ENCODE measurements around the gene XXYLT1.
"Not testable (repeated sequence)": the region's sequence is repeated elsewhere in the genome, so short reads cannot be mapped to it uniquely, and the experiment has no call there.

The XXYLT1 gene

DNA sequence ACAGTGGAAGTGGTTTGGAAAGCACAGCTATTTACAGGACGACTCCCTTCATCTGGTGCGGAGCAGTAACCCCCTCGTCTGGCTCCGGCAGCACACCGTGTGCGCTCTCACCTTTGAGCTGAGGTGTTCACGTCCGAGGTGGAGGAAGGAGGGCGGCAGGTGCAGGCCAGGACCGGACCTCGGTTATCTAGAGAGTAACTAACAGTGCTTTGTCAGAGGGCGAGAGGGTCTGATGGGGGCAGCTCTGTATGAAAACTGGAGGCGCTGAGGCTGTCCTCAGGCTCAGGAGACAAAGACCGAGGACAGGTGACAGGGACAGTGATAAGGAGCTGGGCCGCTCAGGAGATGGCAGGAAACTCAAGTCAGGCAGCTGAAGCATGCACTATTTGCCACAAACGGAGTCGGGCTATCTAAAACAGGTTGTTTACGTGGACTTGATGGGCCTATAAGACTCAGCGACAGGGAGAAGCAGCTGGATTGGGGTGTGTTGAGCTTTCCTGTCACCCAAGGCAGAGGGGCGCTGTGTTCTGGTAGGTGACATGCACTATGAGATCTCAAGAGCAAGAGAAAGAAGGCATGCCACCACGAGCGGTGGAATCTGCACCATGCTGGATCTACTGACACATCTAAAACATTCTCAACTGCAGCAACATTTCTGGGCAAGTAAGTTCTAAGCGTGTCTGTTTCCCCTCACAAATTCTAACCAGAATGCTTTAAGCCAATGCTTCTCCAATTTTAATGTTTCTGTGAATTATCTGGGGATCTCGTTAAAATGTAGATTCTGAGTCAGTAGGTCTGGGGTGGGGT, 155.2 kb downstream of the XXYLT1 start:
- no peak for DNase-seq (ENCODE audit: low read depth in 3 of 3, low spot score in 1 of 3)

DNA sequence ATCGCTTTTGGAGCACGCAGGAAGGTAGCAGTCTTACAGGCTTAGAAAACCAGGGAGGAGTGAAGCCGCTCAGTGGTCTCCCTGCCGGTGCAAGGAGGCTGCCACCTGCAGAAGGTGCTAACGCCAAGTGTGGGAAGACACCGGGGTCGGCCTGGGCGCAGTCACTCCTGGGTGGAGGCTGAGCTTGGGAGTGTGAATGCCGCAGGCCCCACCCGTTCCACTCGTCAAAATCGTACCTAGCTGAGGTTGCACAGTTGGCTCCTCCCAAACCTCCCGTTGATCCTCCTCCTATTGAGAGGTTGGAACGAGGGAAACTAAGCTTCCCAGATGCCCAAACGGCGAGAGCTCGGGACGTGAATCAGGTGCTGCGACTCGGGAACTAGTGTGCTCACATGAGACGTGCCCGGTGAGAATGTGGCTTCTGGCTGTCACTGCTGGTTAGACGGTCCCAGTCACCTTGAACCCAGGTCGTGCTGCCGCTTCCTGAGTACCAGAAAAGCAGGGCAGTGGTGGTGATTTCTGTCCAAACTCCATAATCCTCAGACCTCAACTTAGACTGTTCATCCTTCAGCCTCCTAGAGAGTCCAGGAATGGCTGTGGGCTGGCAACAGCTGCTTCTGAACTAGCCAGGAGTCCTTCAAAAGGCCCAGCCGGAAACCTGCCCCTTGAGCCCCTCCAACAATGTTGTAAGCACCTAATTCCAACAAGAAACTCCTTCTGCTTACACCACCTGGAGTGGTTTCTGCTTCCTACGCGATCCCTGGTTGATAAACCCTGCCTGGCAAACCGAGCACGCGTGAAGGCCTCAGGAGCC, 156.0 kb downstream of the XXYLT1 start:
- DNase-seq (ENCODE audit: low read depth in 3 of 3, low spot score in 1 of 3), result no peak

DNA sequence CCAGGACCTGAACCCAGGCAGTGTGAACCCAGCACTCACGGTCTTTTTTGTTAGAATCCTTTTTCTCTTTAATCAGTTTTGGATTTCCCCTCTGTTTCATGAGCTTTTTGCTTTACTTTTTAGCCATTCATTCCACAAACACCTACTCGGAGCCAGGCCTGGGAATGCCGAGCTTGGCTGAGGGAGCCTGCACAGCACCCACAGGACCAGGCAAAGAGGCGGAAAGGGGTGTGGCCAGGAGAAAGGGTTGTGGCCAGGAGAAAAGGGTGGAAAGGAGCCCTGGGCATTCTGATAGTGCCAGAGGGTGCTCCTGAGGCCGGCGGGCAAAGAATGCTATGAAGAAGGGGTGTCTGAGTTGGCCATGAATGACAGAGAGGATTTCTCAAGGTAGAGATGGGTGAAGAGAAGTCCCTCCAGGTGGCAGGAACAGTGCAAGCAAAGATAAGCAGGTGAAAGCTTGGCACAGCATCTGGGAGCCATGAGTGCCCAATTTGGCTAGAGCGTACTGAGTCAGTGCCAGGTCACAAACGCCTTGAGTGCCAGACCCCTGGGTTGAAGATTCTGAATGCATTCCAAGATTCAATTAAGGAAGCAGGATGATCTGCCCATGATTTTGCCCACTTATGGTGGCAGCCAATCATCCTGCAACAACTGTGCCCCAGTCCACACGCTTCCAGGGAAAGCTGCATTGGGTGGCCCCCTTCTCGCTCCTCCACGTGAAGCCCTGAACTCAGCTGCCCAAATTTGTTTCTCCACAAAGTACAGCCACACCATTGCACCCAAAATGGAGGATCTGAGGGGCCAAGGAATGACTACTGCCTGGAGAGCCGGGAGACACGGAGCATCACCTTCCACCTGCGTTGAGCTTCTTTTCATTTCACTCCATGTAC, 157.2 kb downstream of the XXYLT1 start:
- no peak for DNase-seq (ENCODE audit: low read depth in 3 of 3, low spot score in 1 of 3)

GRCh38 chr3:195113048-195113447, 157.9 kb downstream of the XXYLT1 start:
- DNase-seq (ENCODE audit: low read depth in 3 of 3, low spot score in 1 of 3), result no peak

GRCh38 chr3:195112361-195112791, 158.6 kb downstream of the XXYLT1 start:
- DNase-seq (ENCODE audit: low read depth in 3 of 3, low spot score in 1 of 3), result no peak

DNA sequence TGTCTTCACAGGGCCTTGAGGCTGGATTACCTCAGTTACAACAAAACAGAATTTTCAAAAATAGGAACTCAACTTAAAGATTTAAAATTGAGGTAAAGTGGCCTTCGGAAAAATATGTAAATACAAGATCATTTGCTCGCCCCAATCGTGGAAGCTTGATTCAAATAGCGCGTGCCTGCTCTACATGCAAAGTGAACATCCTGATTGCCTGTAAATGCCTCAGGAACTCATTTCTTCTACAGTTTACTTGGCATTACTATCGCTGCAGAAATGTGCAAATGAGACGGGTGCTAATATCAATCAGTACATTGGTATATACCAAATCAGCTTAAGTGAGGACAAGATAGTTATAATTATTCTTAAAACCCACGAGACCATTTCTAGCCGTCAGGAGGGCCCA, 159.2 kb downstream of the XXYLT1 start:
- DNase-seq (ENCODE audit: low read depth in 3 of 3, low spot score in 1 of 3), result no peak

GRCh38 chr3:195111319-195111705, 159.6 kb downstream of the XXYLT1 start:
- no peak for DNase-seq (ENCODE audit: low read depth in 3 of 3, low spot score in 1 of 3)

DNA sequence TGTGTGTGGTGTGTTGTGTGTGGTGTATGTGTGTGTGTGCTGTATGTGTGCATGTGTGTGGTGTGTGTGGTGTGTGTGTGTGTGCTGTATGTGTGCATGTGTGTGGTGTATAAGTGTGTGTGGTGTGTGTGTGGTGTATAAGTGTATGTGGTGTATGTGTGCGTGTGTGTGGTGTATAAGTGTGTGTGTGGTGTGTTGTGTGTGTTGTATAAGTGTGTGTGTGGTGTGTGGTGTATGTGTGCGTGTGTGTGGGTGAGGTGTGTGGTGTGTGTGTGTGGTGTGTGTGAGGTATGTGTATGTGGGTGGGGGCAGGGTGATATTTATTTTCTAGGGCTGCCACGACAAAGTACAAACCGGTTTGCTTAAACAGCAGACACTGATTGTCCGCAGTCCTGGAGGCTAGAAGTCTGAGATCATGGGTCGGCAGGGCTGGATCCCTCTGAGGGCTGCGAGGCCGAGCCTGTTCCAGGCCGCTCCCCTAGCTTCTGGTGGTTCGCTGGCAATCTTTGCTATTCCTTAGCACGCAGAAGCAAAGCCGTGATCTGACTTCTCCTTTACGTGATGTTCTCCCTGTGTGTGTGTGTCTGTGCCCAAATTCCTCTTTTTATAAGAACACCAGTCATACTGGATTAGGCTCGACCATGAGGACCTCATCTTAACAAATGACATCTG, 160.2 kb downstream of the XXYLT1 start:
- DNase-seq (ENCODE audit: low read depth in 3 of 3, low spot score in 1 of 3), result no peak

- DNase-seq (ENCODE audit: low read depth in 3 of 3, low spot score in 1 of 3), result no peak
Observed at GRCh38 chr3:195109098-195109657, 161.8 kb downstream of the XXYLT1 start.

DNA sequence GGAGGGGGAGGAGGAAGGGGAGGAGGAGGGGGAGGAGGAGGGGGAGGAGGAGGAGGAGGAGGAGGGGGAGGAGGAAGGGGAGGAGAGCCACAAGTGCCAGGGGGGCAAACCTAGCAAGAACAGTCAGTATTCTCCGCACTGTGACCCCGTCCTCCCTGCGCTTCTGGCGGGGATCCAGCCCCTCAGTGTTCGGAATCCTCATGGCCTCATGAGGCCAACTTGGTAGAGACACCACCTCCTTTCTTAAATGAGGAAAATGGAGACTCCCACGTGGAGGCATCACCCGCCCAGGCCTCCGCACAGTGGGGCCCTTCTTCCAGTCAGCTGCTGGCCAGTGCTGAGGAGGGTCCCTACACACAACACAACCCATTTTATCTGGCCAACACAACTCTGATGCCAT, 163.4 kb downstream of the XXYLT1 start:
- DNase-seq (ENCODE audit: low read depth in 3 of 3, low spot score in 1 of 3), result no peak

GRCh38 chr3:195107031-195107430, 163.9 kb downstream of the XXYLT1 start:
- not testable (repeated sequence) for DNase-seq (ENCODE audit: low read depth in 3 of 3, low spot score in 1 of 3)

DNA sequence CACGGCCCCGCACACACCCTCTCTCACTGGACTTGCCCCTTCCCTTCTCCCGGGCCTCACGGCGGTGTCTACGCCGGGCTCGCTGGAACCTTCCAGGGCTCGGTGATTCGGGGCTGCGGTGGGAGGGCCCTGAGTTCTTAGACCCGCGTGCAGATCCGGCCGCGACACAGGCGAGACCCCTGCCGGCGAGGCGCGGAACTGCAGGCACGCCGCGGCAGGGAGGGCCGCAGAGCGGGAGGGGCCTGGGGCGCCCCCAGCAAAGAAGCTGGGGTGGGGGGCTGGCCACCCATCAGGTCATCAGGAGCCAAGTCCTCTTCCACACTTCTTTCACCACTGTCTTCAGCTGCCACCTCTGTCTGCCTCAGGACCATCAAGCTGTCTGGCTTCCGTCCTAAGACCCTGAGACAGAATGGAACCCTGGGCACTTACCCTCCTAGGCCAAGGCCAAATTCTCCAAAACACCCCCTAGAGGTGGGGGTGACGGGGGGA, 164.5 kb downstream of the XXYLT1 start:
- peak; percentile 8 to 70 (median 36) for DNase-seq (ENCODE audit: low read depth in 3 of 3, low spot score in 1 of 3)

- no peak for DNase-seq (ENCODE audit: low read depth in 3 of 3, low spot score in 1 of 3)
Observed at GRCh38 chr3:195105841-195106417, 165.0 kb downstream of the XXYLT1 start.

DNA sequence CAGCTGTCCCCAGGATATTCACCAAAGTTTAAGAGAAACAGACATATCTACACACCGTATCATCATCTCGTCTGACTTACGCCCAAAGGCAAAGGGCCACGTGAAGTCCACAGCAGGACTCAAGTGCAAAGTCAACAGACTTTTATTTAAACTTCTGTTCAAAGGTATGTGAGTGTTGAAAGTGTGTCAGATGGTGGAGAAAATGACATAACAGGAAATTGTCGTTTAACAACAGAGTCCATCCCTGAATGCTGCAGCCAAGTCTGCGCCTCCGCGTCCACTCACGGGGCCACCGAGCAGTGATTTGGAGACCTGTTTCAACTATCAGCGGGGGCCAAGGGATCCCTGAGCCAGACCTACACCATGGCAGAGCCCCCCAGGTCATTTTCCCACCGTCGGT, 165.6 kb downstream of the XXYLT1 start:
- DNase-seq (ENCODE audit: low read depth in 3 of 3, low spot score in 1 of 3), result no peak

DNA sequence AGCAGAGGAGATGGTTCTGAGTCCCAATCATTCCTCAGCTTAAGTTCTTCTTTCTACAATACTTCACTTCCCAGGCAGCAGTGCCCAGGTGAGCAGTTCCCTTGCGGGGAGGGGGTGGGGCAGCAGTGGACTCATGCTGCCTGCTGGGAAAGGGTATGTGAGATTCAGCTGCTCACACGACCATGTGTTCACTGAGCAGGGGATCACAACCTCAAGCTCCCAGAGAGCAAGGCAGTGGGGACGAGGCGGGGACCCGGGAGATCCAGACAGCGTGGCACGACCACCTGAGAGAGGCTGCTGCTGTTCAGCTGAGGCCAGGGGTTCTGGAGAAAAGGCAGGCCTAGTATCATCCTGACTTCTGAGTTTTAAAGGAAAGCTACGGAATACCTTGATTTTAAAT, 166.6 kb downstream of the XXYLT1 start:
- no peak for DNase-seq (ENCODE audit: low read depth in 3 of 3, low spot score in 1 of 3)

DNA sequence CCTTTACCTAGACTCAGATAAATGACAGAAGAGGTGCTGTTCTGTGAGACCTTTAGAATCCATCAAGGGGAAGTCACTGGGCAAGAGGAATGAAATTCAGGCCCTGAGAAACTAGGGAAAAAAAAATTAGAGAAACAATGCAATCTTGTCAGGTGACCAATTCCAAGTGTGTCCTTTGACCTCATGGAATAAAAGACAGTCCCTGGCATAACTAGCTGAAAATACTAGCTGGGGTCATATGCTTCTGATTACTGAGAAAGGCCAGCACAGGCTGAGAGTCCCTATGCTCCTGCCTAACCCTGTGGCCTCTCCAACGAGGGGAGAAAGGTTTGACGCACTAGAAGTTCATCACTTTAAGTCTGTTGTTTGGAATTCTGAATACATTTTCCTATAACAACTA, 167.3 kb downstream of the XXYLT1 start:
- no peak for DNase-seq (ENCODE audit: low read depth in 3 of 3, low spot score in 1 of 3)

DNA sequence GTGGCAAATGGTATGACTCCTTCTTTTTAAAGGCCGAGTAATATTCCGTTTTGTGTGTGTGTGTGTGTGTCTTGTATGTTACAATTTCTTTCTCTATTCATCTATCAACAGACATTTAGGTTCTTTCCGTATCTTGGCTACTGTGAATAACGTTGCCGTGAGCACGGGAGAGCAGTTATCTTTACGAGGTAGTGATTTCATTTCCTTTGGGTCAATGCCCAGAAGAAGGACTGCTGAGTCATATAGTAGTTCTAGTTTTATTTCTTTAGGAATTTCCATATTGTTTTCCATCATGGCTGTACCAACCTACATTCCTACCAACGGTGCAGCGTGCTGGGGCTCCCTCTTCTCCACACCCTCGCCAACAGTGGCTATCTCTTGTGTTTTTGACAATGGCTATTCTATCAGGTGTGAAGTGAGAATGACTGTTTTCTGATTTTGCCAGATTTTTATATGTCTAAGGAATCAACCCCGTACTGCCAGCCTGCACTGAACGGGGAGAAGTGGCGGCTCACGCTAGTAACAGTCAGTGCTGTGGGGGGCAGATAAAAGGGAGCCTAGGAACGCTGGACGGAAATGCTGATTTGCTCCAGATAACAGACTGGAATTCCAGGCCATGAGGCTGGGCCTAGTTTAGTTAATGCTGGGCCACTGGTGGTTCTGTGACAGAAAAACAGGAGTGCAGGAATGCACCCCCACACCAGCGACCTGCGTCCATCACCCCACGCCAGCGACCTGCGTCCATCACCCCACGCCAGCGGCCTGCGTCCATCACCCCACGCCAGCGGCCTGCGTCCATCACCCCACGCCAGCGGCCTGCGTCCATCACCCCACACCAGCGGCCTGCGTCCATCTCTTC, 168.1 kb downstream of the XXYLT1 start:
- no peak for DNase-seq (ENCODE audit: low read depth in 3 of 3, low spot score in 1 of 3)

- DNase-seq (ENCODE audit: low read depth in 3 of 3, low spot score in 1 of 3), result no peak
Observed at GRCh38 chr3:195101927-195102608, 168.9 kb downstream of the XXYLT1 start.
